Measurements from ENCODE around the gene KRTAP9-6.
"Not testable (repeated sequence)": the region's sequence is repeated elsewhere in the genome, so short reads cannot be mapped to it uniquely, and the experiment has no call there.

The KRTAP9-6 gene

GRCh38 chr17:41231731-41232130, 33.4 kb upstream of the KRTAP9-6 start:
- Histone ChIP-seq H4K8ac (ENCODE audit: low read depth, low read length) (no peak overlapping the region), H3K4me3 (ENCODE audit: low read length) (no peak overlapping the region)
- no CpG with 5 or more reads among the region's 6 CpGs for WGBS (ENCODE audit: extremely low coverage, insufficient coverage, low lambda C conversion rate)

DNA sequence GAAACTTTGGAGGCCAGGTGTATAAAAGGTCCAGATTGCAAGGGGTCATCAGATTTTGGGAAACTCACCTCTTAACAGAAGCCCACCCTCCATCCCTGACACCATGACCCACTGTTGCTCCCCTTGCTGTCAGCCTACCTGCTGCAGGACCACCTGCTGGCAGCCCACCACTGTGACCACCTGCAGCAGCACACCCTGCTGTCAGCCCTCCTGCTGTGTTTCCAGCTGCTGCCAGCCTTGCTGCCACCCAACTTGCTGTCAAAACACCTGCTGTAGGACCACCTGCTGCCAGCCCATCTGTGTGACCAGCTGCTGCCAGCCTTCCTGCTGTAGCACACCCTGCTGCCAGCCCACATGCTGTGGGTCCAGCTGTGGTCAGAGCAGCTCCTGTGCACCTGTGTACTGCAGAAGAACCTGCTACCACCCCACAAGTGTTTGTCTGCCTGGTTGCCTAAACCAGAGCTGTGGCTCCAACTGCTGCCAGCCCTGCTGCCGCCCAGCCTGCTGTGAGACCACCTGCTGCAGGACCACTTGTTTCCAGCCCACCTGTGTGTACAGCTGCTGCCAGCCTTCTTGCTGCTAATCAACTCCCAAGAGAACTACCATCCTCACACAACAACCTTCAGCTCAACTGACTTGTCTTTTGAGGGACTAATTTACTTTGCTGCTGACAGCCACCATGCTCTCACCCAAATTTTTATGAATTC, 32.6 kb upstream of the KRTAP9-6 start, which contains the start of gene KRTAP9-3:
Gene KRTAP9-3 (plus strand): TSS at position 51 of the 707 bp plus-strand sequence. CDS start 53 bp downstream, at position 104.
- H3K27ac ChIP-seq (ENCODE audit: low read depth, low read length); H3K4me3 ChIP-seq (ENCODE audit: low read length); H3K79me1 ChIP-seq (ENCODE audit: low read length); H2BK5ac ChIP-seq (ENCODE audit: low read length); H3K4me2 ChIP-seq (ENCODE audit: low read length); H3K36me3 ChIP-seq (ENCODE audit: control insufficient read depth, insufficient read depth, low read length); H3K27me3 ChIP-seq (ENCODE audit: insufficient read depth, low read length, poor library complexity); DNase-seq; H2BK120ac ChIP-seq (ENCODE audit: low read depth, low read length); H4K8ac ChIP-seq (ENCODE audit: low read depth, low read length); H3K79me2 ChIP-seq (ENCODE audit: control insufficient read depth, insufficient read depth, low read length); H2AK5ac ChIP-seq (ENCODE audit: low read length); H2BK15ac ChIP-seq (replicated peaks; ENCODE audit: low read depth); H4K5ac ChIP-seq (ENCODE audit: low read length); H3K23ac ChIP-seq (ENCODE audit: low read length); H3K18ac ChIP-seq (ENCODE audit: low read length); H3K4me1 ChIP-seq (ENCODE audit: control insufficient read depth, low read depth, low read length); H3K4ac ChIP-seq (ENCODE audit: low read depth, low read length); H3K56ac ChIP-seq (ENCODE audit: low read length); H3K9ac ChIP-seq (ENCODE audit: low read length): not testable (repeated sequence)
- WGBS (ENCODE audit: extremely low coverage, insufficient coverage, low lambda C conversion rate), result no CpG with 5 or more reads among the region's 1 CpG

More at GRCh38 chr17:41231731-41232130, 33.4 kb upstream of the KRTAP9-6 start:
- Histone ChIP-seq H3K36me3 (ENCODE audit: control insufficient read depth, insufficient read depth, low read length) (no peaks in the 10 kb centered on the region), H3K27ac (ENCODE audit: low read depth, low read length) (no peak overlapping the region), H3K27me3 (ENCODE audit: insufficient read depth, low read length, poor library complexity) (no peaks in the 10 kb centered on the region), H3K18ac (ENCODE audit: low read length) (no peak overlapping the region), H3K4ac (ENCODE audit: low read depth, low read length) (no peak overlapping the region), H3K79me2 (ENCODE audit: control insufficient read depth, insufficient read depth, low read length) (no peaks in the 10 kb centered on the region), H3K79me1 (ENCODE audit: low read length) (no peaks in the 10 kb centered on the region), H3K23ac (ENCODE audit: low read length) (no peak overlapping the region), H2BK120ac (ENCODE audit: low read depth, low read length) (no peak overlapping the region), H3K9ac (ENCODE audit: low read length) (no peak overlapping the region), H3K56ac (ENCODE audit: low read length) (no peak overlapping the region), H2BK5ac (ENCODE audit: low read length) (no peak overlapping the region), H3K4me2 (ENCODE audit: low read length) (no peak overlapping the region), H4K5ac (ENCODE audit: low read length) (no peak overlapping the region), H2BK15ac (replicated peaks; ENCODE audit: low read depth) (no peak overlapping the region), H3K4me1 (ENCODE audit: control insufficient read depth, low read depth, low read length) (no peaks in the 10 kb centered on the region), H2AK5ac (ENCODE audit: low read length) (no peak overlapping the region)
- DNase-seq, result no peak

DNA sequence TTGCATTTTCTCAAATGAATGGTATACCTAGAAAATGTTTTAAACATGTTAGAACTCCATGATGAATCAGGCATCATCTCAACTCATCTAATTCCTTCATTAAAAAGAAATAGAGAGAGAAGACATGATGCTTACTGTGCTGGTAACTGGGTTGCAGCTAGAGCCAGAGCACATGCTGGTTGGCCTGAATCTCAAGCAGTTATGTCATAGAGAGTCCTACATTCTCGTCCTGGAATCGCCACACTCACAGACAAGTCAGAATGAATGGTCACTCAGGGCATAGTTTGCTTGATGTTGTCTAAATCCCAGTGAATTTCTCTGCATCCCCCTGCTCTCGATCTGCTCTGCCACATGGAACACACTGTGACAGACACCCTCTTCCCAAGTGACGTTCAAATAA, 28.1 kb upstream of the KRTAP9-6 start:
- H3K23ac ChIP-seq (ENCODE audit: low read length); H3K4ac ChIP-seq (ENCODE audit: low read depth, low read length); H3K79me2 ChIP-seq (ENCODE audit: control insufficient read depth, insufficient read depth, low read length); H2BK5ac ChIP-seq (ENCODE audit: low read length); H4K5ac ChIP-seq (ENCODE audit: low read length); H3K27me3 ChIP-seq (ENCODE audit: insufficient read depth, low read length, poor library complexity); H4K8ac ChIP-seq (ENCODE audit: low read depth, low read length); H3K4me2 ChIP-seq (ENCODE audit: low read length); H2BK120ac ChIP-seq (ENCODE audit: low read depth, low read length); DNase-seq; H3K4me3 ChIP-seq (ENCODE audit: low read length); H3K36me3 ChIP-seq (ENCODE audit: control insufficient read depth, insufficient read depth, low read length); H3K4me1 ChIP-seq (ENCODE audit: control insufficient read depth, low read depth, low read length); H2AK5ac ChIP-seq (ENCODE audit: low read length); H3K18ac ChIP-seq (ENCODE audit: low read length); H3K27ac ChIP-seq (ENCODE audit: low read depth, low read length); H3K56ac ChIP-seq (ENCODE audit: low read length); H3K79me1 ChIP-seq (ENCODE audit: low read length); H3K9ac ChIP-seq (ENCODE audit: low read length); H2BK15ac ChIP-seq (replicated peaks; ENCODE audit: low read depth): not testable (repeated sequence)
- WGBS (ENCODE audit: extremely low coverage, insufficient coverage, low lambda C conversion rate), result no CpG with 5 or more reads among the region's 4 CpGs

DNA sequence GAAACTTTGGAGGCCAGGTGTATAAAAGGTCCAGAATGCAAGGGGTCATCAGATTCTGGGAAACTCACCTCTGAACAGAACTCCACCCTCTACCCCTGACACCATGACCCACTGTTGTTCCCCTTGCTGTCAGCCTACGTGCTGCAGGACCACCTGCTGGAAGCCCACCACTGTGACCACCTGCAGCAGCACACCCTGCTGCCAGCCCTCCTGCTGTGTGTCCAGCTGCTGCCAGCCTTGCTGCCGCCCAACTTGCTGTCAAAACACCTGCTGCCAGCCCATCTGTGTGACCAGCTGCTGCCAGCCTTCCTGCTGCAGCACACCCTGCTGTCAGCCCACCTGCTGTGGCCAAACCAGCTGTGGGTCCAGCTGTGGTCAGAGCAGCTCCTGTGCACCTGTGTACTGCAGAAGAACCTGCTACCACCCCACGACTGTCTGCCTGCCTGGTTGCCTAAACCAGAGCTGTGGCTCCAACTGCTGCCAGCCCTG, 27.2 kb upstream of the KRTAP9-6 start, which contains the start of gene KRTAP9-8:
Gene KRTAP9-8 (plus strand): TSS at position 51 of the 489 bp plus-strand sequence. CDS start 53 bp downstream, at position 104.
- H2BK5ac ChIP-seq (ENCODE audit: low read length); H4K8ac ChIP-seq (ENCODE audit: low read depth, low read length); H3K4me3 ChIP-seq (ENCODE audit: low read length); H3K79me2 ChIP-seq (ENCODE audit: control insufficient read depth, insufficient read depth, low read length); H3K79me1 ChIP-seq (ENCODE audit: low read length); H3K18ac ChIP-seq (ENCODE audit: low read length); H4K5ac ChIP-seq (ENCODE audit: low read length); H3K4me2 ChIP-seq (ENCODE audit: low read length); H2BK120ac ChIP-seq (ENCODE audit: low read depth, low read length); H3K56ac ChIP-seq (ENCODE audit: low read length); H2BK15ac ChIP-seq (replicated peaks; ENCODE audit: low read depth); H3K4me1 ChIP-seq (ENCODE audit: control insufficient read depth, low read depth, low read length); DNase-seq; H2AK5ac ChIP-seq (ENCODE audit: low read length); H3K27me3 ChIP-seq (ENCODE audit: insufficient read depth, low read length, poor library complexity); H3K23ac ChIP-seq (ENCODE audit: low read length); H3K27ac ChIP-seq (ENCODE audit: low read depth, low read length); H3K36me3 ChIP-seq (ENCODE audit: control insufficient read depth, insufficient read depth, low read length); H3K9ac ChIP-seq (ENCODE audit: low read length); H3K4ac ChIP-seq (ENCODE audit: low read depth, low read length): not testable (repeated sequence)
- WGBS (ENCODE audit: extremely low coverage, insufficient coverage, low lambda C conversion rate), result no CpG with 5 or more reads among the region's 3 CpGs

DNA sequence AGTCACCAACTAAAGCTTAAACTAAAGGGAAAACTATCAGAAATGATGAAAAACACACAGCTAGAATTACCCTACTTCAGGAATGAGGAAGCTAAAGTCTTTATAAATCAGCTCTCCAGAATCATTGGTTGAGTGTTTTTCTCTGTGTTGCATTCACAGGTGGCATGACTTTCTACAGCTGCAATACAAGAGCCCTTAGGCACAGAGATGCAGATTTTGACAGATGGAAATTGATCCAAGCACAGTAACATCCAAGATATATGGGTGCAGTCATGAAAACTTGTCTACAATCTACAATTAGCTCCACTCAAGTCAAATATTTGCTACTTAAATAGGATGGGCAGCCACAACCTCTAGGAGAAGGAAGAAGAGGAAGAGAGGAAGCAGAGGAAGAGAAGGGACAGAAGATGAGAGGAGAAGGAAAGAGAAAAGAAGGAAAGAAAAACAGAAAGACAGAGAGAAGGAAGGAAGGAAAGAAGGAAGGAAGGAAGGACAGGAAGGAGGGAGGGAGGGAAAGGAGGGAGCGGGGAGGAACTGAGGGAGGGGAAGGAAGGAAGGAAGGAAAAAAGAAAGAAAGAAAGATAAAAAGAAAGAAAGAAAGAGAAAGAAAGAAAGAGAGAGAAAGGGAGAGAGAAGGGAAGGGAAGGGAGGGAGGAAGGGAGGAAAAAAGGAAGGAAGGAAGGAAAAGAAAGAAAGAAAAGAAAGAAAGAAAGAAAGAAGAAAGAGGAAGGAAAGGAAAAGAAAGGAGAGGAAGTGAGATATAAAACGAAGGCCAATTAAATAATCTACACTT, 18.0 kb upstream of the KRTAP9-6 start:
- H3K9ac ChIP-seq (ENCODE audit: low read length); H3K56ac ChIP-seq (ENCODE audit: low read length); H3K4me1 ChIP-seq (ENCODE audit: control insufficient read depth, low read depth, low read length); H4K8ac ChIP-seq (ENCODE audit: low read depth, low read length); H3K27ac ChIP-seq (ENCODE audit: low read depth, low read length); H3K4me2 ChIP-seq (ENCODE audit: low read length); H3K23ac ChIP-seq (ENCODE audit: low read length); DNase-seq; H2AK5ac ChIP-seq (ENCODE audit: low read length); H3K79me2 ChIP-seq (ENCODE audit: control insufficient read depth, insufficient read depth, low read length); H3K36me3 ChIP-seq (ENCODE audit: control insufficient read depth, insufficient read depth, low read length); H3K79me1 ChIP-seq (ENCODE audit: low read length); H3K18ac ChIP-seq (ENCODE audit: low read length); H2BK120ac ChIP-seq (ENCODE audit: low read depth, low read length); H3K4me3 ChIP-seq (ENCODE audit: low read length); H4K5ac ChIP-seq (ENCODE audit: low read length); H3K27me3 ChIP-seq (ENCODE audit: insufficient read depth, low read length, poor library complexity); H3K4ac ChIP-seq (ENCODE audit: low read depth, low read length); H2BK15ac ChIP-seq (replicated peaks; ENCODE audit: low read depth); H2BK5ac ChIP-seq (ENCODE audit: low read length): not testable (repeated sequence)
- no CpG with 5 or more reads among the region's 2 CpGs for WGBS (ENCODE audit: extremely low coverage, insufficient coverage, low lambda C conversion rate)

Measured in mesendoderm (in vitro differentiated cells).